GM18951 (cell line): ENCODE measurements around the gene POU2AF1.
A peak's percentile ranks its signal among the peaks of the same experiment; 100 is the strongest.

ENCODE experiments used
- POLR2A ChIP-seq: IDR thresholded peaks from 4 replicates; pipeline ENCODE4 v1.6.1; 2011; ENCODE audit warnings: mild to moderate bottlenecking; ENCODE audit not compliant: insufficient read length, insufficient read depth; ENCODE audit errors: extremely low read depth
- in situ Hi-C: fragments of 300-500 bp; cut with MboI; formaldehyde crosslinking; loops from one replicate; pipeline ENCODE4 v1.12.0; 2022; ENCODE audit warnings: low sequenced_read_pairs, mixed read lengths, inconsistent platforms; ENCODE audit not compliant: unreplicated experiment

Gene POU2AF1

GRCh38 chr11:111378861-111379601 is at the start of gene POU2AF1:
TSS of gene POU2AF1 (minus strand) at chr11:111379275. CDS start at chr11:111379177, 98 bp downstream.
- in situ Hi-C loops: no loop called here
- TF ChIP-seq POLR2A: peak; percentile 88

- in situ Hi-C loops: loop anchor here (25.0 kb wide), 1 partner anchor 966 kb away; no protein-coding TSS in a partner anchor
These were observed 49.2 kb upstream of the POU2AF1 start for GRCh38 chr11:111428113-111428876.

GRCh38 chr11:111427471-111427912 is 48.4 kb upstream of the POU2AF1 start:
- no peak for TF ChIP-seq POLR2A
- in situ Hi-C loops: loop anchor here (25.0 kb wide), 1 partner anchor 965 kb away; no protein-coding TSS in a partner anchor

More at GRCh38 chr11:111428113-111428876, 49.2 kb upstream of the POU2AF1 start:
- TF ChIP-seq POLR2A: no peak

GRCh38 chr11:111426617-111427016 is 47.5 kb upstream of the POU2AF1 start:
- in situ Hi-C loops: loop anchor here (25.0 kb wide), 1 partner anchor 964 kb away; no protein-coding TSS in a partner anchor
- no peak for TF ChIP-seq POLR2A

GRCh38 chr11:111423250-111423615 is 44.2 kb upstream of the POU2AF1 start:
- in situ Hi-C loops: loop anchor here (5.0 kb wide), 1 partner anchor 141 kb away; no protein-coding TSS in a partner anchor
- TF ChIP-seq POLR2A: no peak

- in situ Hi-C loops: loop anchor here (5.0 kb wide), 1 partner anchor 140 kb away; no protein-coding TSS in a partner anchor
- TF ChIP-seq POLR2A: no peak
These were observed 43.6 kb upstream of the POU2AF1 start for GRCh38 chr11:111422494-111423249.

- in situ Hi-C loops: loop anchor here (5.0 kb wide), 1 partner anchor 139 kb away; no protein-coding TSS in a partner anchor
- no peak for TF ChIP-seq POLR2A
These were observed 42.2 kb upstream of the POU2AF1 start for GRCh38 chr11:111421251-111421650.

GRCh38 chr11:111419641-111420327 is 40.7 kb upstream of the POU2AF1 start:
- in situ Hi-C loops: loop anchor here (5.0 kb wide), 2 partner anchors 52 to 137 kb away; no protein-coding TSS in a partner anchor

GRCh38 chr11:111419181-111419580 is 40.1 kb upstream of the POU2AF1 start:
- in situ Hi-C loops: loop anchor here (5.0 kb wide), 1 partner anchor 52 kb away; no protein-coding TSS in a partner anchor
- TF ChIP-seq POLR2A: no peak

More at GRCh38 chr11:111419641-111420327, 40.7 kb upstream of the POU2AF1 start:
- TF ChIP-seq POLR2A: no peak

- TF ChIP-seq POLR2A: no peak
- in situ Hi-C loops: loop anchor here (5.0 kb wide), 1 partner anchor 51 kb away; no protein-coding TSS in a partner anchor
These were observed 39.3 kb upstream of the POU2AF1 start for GRCh38 chr11:111418436-111418787.

- no peak for TF ChIP-seq POLR2A
- in situ Hi-C loops: loop anchor here (5.0 kb wide), 1 partner anchor 51 kb away; no protein-coding TSS in a partner anchor
These were observed 38.8 kb upstream of the POU2AF1 start for GRCh38 chr11:111417766-111418435.

- TF ChIP-seq POLR2A: peak; percentile 35
- in situ Hi-C loops: loop anchor here (5.0 kb wide), 1 partner anchor 50 kb away; no protein-coding TSS in a partner anchor
These were observed 38.1 kb upstream of the POU2AF1 start for GRCh38 chr11:111417011-111417765.
